HCT116 (cell line): ENCODE data around the gene LTB4R. TPM values are rescaled to one million over a fixed set of nuclear protein-coding genes. Genes with fewer than 3 reads are reported as not detected.

Experiments used
- ATF3 ChIP-seq: IDR thresholded peaks from 2 replicates; pipeline ENCODE4 v1.6.1; 2012
- EGR1 ChIP-seq: IDR thresholded peaks from 2 replicates; pipeline ENCODE4 v1.6.1; 2012; ENCODE audit warnings: low read depth
- FOSL1 ChIP-seq: IDR thresholded peaks from 2 replicates; pipeline ENCODE4 v1.6.1; 2012; ENCODE audit warnings: low read depth
- POLR2A ChIP-seq: IDR thresholded peaks from 2 replicates; pipeline ENCODE4 v1.7.0; 2011; ENCODE audit warnings: borderline replicate concordance; ENCODE audit not compliant: insufficient read depth, insufficient read length; ENCODE audit errors: extremely low read depth
- RAD21 ChIP-seq: IDR thresholded peaks from 2 replicates; pipeline ENCODE4 v1.6.1; 2012; ENCODE audit warnings: low read depth, mild to moderate bottlenecking
- REST ChIP-seq: IDR thresholded peaks from 2 replicates; pipeline ENCODE4 v1.6.1; 2012; ENCODE audit warnings: low read depth
- SRF ChIP-seq: IDR thresholded peaks from 2 replicates; pipeline ENCODE4 v1.6.1; 2012; ENCODE audit warnings: low read depth
- ZBTB33 ChIP-seq: IDR thresholded peaks from 2 replicates; pipeline ENCODE4 v1.6.1; 2011; ENCODE audit warnings: mild to moderate bottlenecking, low read length, moderate library complexity; ENCODE audit not compliant: insufficient replicate concordance; ENCODE audit errors: extremely low read depth
- total RNA-seq: library from RNA; stranded (reverse); gene quantifications from one replicate; pipeline ENCODE4 v1.2.1, GENCODE V29; 2021; ENCODE audit not compliant: unreplicated experiment

LTB4R gene
- total RNA-seq, 1 experiment from 2014 or later, result 14.8 TPM

GRCh38 chr14:24331731-24332267 is 20.5 kb downstream of the LTB4R start (continued):
- TF ChIP-seq REST (no peak), ATF3 (no peak), ZBTB33 (no peak), FOSL1 (no peak), SRF (no peak), POLR2A (no peak), RAD21 (no peak), EGR1 (no peak)
